Umbilical cord (tissue), 2 donors: ENCODE results near the gene PGAM2. TPM values are rescaled to one million over a fixed set of nuclear protein-coding genes. Genes with fewer than 3 reads are reported as not detected.

Source experiments
- DNase-seq: peaks from one replicate; pipeline ENCODE4 v3.0.0-alpha.2; 2015; ENCODE audit warnings: low spot score
- total RNA-seq: library from RNA; depleted of rRNA; stranded (reverse); fragments of >200 nt; gene quantifications from one replicate; pipeline ENCODE4 v1.2.3, GENCODE V29; 2014; ENCODE audit warnings: low replicate concordance; ENCODE audit not compliant: insufficient read depth

Gene PGAM2
- total RNA-seq, 1 donor from 2014 or later = not detected

DNA sequence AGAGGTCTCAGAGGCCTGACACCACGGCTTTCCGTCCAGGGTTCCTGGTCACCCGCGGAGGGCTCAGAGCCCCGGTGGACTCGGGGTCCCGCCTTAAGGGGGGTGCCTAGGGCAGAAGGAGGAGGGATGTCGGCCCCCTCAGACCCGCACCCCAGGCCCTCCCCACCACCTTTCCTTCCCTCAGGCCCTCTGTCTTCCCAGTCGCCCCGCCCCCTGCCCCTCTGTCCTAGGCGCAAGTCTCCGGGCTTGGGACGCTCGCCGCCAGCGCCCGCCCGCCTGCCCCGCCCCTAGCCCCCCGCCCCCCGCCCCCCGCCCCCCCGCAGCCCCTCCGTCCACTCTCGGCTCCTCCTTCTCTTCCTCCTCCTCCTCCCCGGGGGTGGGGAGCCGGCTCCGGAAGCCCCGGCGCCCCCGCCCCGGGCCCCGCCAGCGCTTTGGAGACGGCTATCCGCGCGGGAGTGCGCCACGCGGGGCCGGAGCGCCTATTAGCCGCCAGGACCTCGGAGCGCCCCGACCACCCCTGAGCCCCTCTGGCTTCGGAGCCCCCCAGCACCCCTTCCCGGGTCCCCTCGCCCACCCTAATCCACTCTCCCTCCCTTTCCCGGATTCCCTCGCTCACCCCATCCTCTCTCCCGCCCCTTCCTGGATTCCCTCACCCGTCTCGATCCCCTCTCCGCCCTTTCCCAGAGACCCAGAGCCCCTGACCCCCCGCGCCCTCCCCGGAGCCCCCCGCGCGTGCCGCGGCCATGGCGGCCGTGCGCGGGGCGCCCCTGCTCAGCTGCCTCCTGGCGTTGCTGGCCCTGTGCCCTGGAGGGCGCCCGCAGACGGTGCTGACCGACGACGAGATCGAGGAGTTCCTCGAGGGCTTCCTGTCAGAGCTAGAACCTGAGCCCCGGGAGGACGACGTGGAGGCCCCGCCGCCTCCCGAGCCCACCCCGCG, 38.8 kb upstream of the PGAM2 start, which contains the start of gene AEBP1:
TSS of gene AEBP1 (plus strand) at position 423 of the 937 bp plus-strand sequence. CDS start at position 744, 321 bp downstream.
- DNase-seq = peak; percentile 65

DNA sequence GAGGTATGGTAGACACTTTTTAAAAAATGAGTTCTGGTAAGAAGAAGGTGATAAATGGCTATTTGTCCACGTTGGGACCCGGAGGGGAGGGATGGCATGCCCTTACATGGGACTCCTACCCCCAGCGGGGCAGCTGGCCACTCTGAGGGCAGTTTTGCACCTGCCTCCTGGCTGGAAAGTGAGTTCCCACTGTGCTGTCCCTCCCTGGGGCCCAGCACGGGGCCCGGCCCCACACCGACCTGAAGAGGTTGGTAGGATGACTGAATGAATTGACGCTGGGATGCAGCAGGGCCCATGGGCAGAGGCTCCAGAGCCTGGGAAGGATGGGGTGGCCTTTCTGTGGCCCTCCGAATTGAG, 38.2 kb upstream of the PGAM2 start:
- DNase-seq = no peak

- DNase-seq = no peak
Measured at GRCh38 chr7:44102846-44103565, 37.6 kb upstream of the PGAM2 start.

DNA sequence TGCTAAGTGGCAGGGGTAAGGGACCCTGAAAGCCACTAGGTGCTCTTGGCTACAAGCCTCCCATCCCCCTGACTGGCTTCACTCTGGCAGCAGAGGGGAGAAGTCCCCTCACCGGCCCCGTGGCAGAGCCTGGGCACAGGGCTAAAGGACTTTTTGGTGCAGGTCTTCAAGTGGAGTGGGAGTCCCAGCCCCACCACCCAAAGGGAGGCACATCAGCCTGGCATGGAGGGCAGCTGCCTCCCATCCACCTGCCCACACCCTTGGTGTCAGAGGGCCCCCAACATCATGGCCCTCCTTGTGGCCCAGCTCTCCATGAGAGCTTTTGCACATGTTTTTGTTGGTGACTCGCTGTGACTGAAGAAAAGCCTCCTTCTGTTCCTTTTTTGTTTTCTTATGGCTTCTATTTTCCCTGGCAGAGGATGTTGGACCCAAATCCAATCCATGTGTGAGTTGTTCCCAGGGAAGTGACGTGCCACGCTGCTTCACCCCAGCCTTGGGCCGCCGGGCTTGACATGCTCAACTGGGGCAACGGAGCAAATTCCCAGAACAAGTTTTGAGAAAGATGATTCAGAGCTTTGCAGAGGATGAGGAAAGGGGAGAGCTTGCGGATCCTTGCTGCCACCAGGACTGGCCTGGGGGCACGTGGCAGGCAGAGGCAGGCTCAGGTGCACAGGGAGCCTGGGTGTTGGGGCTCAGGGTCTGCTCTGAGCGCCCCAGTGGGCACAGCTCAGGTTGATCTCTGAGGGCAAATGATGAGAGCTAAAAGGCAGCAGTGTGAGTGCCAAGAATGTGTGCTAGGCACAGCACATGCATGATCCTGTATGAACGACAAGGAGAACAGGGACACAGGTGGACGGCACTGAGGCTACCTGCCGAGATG, 36.8 kb upstream of the PGAM2 start:
- DNase-seq = no peak

- DNase-seq = no peak
Measured at GRCh38 chr7:44101303-44101965, 36.1 kb upstream of the PGAM2 start.

GRCh38 chr7:44100458-44101302, 35.3 kb upstream of the PGAM2 start:
- DNase-seq = peak; percentile 66

DNA sequence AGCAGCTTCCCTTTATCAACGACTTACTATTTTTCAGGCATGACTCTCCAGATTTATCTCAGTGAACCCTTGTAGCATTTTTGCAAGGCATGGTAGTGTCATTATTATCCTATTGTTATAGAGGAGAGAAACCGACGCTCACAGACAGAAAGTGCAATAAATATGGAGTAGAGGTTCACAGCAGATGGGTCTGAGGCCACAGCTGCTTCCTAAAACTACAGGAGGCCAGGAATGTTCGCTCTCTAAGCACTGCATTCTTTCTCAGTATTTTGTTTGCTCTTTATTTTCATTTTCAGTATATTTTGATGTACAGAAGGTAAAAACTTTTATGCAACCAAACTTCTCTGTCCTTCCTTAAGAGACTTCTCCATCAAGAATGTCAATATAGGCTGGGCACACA, 34.3 kb upstream of the PGAM2 start:
- no peak for DNase-seq

DNA sequence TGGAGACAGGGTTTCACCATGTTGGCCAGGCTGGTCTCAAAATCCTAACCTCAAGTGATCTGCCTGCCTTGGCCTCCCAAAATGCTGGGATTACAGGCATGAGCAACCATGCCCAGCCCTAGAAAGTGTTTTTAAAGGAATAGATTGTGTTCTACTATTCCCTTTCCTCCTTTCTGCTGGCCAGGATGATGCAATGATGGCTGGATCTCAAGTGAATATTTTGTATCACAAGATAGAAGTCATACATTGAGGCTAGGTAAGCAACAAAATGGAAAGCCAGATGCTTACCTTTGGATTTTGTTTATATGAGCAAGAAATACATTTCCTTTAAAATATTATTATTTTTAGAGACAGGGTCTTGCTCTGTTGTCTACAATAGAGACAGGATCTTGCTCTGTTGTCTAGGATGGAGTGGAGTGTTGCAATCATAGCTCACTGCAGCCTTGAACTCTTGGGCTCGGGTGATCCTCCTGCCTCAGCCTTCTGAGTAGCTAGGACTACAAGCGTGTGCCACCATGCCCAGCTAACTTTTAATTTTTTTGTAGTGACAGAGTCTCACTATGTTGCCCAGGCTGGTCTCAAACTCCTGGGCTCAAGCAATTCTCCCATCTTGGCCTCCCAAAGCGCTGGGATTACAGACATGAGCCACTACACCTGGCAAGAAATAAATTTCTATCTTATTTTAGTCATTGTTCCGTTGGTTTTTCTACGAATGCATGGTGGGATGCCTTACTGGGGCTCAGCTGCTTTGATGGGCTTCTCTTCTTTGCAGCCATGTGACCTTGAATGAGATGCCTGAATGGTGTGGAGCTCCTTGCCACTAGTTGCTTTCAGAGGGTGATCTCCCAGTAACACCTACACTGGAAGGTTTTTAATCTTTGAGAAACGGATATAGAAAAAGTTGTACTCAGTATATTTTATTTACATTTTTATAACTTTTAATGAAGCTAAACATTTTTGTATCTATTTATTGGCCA, 33.0 kb upstream of the PGAM2 start:
- DNase-seq = no peak

- DNase-seq = no peak
Measured at GRCh38 chr7:44097064-44097932, 31.9 kb upstream of the PGAM2 start.

GRCh38 chr7:44096326-44096881, 31.0 kb upstream of the PGAM2 start:
- DNase-seq = no peak

DNA sequence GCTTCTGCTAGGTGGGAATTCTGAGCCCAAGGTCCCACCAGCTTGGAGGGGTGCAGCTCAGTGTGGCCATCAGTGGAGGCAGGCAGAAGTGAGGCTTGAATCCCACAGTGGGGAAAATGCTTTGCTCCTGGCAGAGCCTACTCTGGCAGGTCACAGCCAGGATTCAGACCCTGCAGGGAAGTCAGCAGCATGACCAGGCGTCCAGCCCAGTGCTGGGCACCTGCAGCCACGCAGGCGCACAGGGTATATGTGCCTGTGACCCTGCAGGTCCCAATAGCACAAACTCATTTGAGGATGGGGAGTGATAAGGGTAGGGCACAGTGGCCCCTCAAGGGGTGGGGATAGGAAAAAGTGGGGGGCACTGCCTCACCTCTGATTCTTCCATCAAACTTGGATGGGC, 30.4 kb upstream of the PGAM2 start:
- DNase-seq = no peak

DNA sequence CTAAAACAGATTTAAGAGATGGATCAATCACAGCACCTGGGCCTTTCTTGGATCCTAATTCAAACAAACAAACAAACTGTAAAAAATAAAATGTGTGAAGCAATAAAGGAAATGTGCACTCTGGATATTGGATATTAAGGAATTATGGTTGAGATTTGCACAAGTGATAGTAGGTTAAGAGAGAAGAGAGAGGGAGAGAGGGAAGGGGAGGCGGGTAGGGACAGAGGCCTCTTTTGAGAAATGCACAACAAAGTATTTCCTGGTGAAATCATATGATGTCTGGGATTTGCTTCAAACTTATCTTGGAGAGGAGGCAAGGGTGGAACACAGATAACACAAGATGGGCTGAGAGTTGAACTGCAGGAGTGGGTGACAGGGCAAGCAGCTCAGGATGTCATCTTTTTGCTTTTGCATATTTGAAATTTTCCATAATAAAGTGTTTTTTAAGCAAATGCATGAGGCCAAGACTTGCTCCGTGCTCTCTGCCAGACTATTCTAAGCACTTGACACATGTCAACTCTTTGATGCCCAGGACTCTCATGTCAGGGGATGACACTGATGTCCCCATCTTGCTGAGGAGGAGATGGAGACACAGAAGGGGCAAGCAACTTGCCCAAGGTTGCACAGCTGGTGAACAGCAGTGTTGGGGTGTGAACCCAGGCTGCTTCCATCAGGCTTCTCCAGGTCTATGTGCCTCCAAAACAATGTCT, 29.7 kb upstream of the PGAM2 start:
- peak; percentile 89 for DNase-seq

DNA sequence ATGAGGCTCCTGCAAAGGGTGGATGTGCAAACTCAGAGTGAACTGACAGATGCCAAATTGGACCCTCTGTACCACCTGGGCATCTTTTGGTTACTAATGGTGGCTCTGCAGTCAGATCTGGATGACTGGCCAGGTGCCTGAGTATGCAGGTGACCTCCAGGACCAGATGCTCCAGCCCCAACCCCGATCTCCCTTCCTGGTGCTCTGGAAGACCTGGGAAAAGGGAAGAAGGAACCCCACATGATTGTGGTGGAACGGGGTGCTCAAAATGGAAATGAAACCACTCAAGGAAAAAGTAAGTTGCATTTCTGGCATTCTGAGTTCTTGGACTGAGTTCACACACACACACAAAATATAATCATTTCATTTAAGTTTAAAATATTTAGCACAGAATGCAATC, 29.0 kb upstream of the PGAM2 start:
- no peak for DNase-seq

- DNase-seq = no peak
Measured at GRCh38 chr7:44093102-44093641, 27.8 kb upstream of the PGAM2 start.

DNA sequence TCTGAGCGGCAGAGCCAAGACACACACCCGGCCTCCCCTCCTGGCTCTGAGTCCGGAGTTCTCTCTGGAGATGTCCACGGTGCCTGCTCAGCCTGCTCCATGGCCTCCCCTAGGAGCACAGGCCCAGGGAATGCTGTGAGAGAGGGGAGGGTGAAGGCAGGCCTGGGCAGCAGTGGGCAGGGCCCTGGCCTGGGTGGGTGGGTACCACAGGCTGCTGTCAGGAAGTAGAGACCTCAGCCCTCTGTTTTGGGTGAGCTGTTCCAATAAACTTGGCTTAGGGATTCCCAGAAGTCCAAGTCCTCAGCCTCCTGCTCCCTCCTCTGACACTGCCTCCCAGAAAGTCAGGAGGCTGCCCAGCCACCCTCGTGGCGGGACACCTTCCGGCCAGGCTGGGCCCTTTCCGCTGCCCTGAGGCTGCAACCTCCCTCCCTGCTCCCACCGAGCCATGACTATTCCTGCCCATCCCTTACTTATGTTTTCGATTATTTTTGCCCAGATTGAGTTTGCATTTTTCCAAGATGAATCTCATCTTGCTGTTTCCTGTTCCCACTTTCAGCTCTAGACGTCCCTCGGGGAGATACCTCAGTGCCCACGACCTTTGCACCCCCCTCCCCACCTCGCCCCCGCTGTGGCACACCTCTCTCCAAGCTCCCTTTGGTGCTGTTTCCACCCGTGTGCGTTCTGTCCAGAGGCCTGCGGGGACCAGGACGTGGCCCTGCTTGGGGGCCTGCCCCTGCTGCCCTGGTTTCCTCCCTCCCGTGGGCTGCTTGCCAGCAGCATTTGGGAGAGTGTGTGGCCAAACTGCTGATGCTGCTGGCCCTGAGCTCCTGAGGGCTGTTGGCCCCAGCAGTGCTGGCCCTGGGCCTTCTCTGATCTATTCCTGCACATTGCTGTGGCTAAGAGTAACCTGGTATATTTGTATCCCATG, 22.8 kb upstream of the PGAM2 start:
- DNase-seq = peak; percentile 81

DNA sequence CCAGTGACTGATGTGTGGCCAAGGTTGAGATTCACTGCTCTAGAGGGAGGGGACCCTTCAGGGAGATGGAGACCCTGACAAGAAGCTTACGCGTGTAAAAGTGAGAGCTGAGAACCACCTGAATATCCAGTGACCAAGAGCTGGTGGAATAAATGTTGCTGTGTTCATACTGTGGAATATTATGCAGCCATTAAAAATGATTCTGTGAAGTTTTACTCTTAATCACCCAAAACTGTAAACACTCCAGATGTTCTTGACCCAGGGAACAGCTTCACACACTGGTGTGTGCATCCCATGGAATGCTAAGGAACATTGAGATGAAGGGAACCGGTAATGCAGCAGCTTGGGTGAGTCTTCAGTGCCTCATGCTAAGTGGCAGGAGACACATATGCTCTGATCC, 21.3 kb upstream of the PGAM2 start:
- DNase-seq = no peak
